ENCODE measurements around the gene SHPK.

GRCh38 chr17:3589784-3590183, 46.3 kb downstream of the SHPK start:
- TF ChIP-seq, protein P1, sequence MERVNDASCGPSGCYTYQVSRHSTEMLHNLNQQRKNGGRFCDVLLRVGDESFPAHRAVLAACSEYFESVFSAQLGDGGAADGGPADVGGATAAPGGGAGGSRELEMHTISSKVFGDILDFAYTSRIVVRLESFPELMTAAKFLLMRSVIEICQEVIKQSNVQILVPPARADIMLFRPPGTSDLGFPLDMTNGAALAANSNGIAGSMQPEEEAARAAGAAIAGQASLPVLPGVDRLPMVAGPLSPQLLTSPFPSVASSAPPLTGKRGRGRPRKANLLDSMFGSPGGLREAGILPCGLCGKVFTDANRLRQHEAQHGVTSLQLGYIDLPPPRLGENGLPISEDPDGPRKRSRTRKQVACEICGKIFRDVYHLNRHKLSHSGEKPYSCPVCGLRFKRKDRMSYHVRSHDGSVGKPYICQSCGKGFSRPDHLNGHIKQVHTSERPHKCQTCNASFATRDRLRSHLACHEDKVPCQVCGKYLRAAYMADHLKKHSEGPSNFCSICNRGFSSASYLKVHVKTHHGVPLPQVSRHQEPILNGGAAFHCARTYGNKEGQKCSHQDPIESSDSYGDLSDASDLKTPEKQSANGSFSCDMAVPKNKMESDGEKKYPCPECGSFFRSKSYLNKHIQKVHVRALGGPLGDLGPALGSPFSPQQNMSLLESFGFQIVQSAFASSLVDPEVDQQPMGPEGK (CRISPR knock-in tag; IDR thresholded peaks at IDR 0.05; ENCODE audit: borderline replicate concordance) = no peak
- TF ChIP-seq PPARA (CRISPR knock-in tag; IDR thresholded peaks at IDR 0.05; ENCODE audit: borderline replicate concordance) (no peak), RARB (CRISPR knock-in tag; IDR thresholded peaks at IDR 0.05) (no peak), ARNTL (CRISPR knock-in tag; IDR thresholded peaks at IDR 0.05; ENCODE audit: borderline replicate concordance, low read depth) (no peak), BACH2 (CRISPR knock-in tag; IDR thresholded peaks at IDR 0.05; ENCODE audit: borderline replicate concordance) (no peak)

Measured in SK-N-SH treated with all-trans-retinoic acid at 6 μM for 48 hours (cell line).